GM21360 (cell line): ENCODE results near the gene PTPRK.

Source experiments
- ATAC-seq: cut with Tn5 transposase; IDR thresholded peaks from one replicate; pipeline ENCODE4 v1.9.1; 2021; ENCODE audit warnings: mild to moderate bottlenecking, moderate library complexity; ENCODE audit not compliant: unreplicated experiment

PTPRK gene

GRCh38 chr6:128352366-128352765, 168.0 kb downstream of the PTPRK start:
- no peak for ATAC-seq

- ATAC-seq: no peak
Measured at GRCh38 chr6:128351255-128351514, 169.2 kb downstream of the PTPRK start.

GRCh38 chr6:128350416-128351254, 169.8 kb downstream of the PTPRK start:
- ATAC-seq: no peak

DNA sequence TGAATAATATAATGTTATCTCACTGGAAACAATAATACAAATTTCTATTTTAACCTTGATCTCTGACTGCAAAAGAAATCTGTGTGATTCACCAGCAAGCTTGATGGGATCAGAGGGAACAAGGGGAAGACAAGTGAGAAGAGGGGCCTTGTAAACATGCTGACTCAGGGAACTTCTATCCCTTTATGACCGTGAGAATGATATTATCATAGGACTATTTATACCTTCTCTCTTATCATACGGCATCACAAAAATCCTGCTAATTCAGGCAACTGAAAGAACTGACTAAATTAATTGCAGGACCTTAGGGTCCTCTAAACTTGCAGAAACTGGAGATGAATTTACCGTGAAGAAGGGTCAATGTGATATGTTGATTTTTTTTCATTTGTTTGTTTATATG, 173.3 kb downstream of the PTPRK start:
- ATAC-seq: no peak

DNA sequence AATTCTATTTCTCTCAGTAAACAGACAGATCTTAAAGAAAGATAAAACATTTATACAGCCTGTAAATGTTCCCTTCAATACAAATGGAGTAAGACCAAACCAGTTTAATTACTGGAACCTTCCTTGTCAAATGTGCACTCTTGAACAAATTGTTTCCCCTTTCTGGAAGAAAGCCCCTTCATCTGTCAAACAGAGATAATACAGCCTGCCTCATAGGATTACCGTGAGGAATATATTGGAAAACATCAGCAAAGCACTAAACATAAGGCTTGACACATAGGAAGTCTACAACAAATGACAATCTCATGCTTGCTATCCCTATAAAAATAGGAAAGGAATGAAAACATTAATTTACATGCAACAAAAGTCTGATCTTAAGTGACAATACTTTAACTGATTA, 173.8 kb downstream of the PTPRK start:
- ATAC-seq: no peak

GRCh38 chr6:128345278-128345677, 175.1 kb downstream of the PTPRK start:
- ATAC-seq: no peak

GRCh38 chr6:128343706-128344105, 176.7 kb downstream of the PTPRK start:
- no peak for ATAC-seq

DNA sequence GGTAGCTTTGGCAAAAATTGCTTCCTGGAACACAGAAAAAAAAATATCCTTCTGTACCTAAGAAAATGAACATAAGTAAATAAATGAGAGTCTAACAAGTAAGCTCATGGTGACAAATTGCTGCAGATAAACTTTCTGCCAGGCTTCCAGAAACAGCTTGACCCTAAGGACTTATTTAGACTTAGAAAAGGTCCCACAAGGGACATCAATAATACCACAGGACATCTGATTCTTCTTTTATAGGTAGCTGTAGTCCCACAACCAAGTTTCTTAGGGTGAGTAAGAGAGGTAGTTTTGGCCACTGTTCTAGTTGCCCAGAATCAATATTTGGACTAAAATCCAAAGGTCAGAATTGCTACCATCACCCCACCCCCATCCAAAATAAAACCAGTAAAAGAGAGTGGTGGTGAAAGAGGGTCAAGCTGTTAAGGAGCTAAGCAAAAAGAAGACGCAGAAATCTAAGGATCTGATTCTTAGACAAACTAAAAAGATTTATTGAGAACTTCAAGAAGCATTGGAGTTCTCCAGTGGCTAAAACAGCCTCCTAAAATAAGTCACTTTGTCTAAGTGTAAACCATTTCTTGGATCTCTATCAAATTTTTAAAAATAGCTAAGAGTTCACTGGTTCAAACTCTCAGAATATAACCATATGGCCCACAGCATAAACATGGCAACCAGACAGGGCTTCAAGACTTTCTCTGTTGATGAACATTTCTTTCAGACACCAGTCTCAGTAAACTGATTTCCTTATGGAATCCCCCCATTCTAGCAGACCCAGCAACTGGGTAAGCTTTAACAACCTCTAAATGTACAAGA, 180.6 kb downstream of the PTPRK start:
- ATAC-seq: no peak

DNA sequence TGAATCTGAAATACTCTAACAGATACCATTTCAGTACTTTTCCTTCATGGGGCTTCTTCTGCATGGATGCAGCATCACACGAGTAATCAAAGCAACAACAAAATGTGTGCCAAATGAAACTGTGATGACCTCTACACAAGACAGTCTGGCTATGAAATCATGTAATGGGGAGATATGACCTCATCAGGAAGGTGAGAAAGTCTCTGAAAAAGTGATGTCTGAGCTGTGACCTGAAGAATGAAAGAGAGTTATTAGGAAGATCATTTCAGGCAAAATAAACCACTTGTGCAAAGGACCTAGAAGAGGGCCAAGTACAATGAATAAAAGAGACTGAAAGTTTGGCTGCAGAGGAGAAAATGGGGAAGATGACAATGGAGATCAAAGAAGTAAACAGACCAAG, 182.8 kb downstream of the PTPRK start:
- ATAC-seq: no peak

- no peak for ATAC-seq
Measured at GRCh38 chr6:128336436-128337095, 183.8 kb downstream of the PTPRK start.

- ATAC-seq: no peak
Measured at GRCh38 chr6:128335963-128336362, 184.4 kb downstream of the PTPRK start.

- no peak for ATAC-seq
Measured at GRCh38 chr6:128333581-128334223, 186.7 kb downstream of the PTPRK start.

DNA sequence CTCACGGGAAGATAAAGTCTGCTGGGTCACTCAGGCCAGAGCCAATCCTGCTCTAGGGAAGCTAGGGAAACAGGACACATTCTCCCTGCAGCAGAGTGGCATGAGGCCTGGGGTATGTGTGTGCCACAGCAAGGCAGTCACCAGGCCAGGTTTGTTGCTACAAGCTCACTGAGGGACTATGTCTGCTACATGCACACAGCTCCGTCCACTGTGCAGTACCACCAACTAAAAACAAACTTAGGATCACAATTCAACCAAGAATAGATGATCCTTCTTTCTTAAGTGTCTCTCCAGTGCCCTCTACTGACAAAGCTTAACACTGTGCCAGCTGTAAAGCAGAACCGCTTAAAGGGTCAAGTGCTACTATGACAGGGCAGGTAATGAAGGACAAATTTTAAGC, 192.5 kb downstream of the PTPRK start:
- ATAC-seq: peak; percentile 85

DNA sequence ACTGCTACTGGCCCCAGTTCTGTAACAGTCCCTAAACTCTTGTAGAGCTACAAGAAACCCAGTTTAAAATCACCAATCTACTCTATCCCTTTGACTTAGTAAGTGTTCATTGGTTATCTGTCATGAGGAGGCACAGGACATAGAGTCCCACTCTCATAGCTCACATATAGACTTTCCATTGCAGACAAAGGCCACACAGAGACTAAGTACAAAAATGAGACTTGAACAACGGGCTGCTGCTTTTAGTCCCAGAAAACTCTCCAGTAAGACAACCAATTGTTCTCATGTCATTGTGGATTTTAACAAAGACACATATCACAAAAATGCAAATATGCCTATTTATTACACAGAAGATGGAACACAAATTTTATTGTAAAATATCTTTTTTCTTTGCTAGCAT, 197.4 kb downstream of the PTPRK start:
- ATAC-seq: no peak

DNA sequence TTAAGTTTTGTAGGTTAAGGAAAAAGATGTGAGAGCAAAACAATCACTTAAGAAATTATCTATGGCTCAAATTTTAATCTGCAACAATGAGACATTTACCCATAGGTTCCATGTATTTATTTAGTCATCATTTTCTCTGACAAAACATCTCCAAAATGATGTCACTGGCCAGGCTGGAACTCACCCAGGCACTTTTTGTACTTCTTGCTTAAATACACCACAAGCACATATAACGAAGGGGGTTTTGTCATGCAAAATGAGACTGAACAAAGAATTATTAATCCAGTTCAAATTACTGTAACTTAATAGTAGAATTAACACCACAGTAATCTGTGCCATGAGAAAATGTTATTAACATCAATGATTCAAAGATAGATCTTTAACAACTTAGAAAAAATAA, 200.5 kb downstream of the PTPRK start:
- no peak for ATAC-seq

DNA sequence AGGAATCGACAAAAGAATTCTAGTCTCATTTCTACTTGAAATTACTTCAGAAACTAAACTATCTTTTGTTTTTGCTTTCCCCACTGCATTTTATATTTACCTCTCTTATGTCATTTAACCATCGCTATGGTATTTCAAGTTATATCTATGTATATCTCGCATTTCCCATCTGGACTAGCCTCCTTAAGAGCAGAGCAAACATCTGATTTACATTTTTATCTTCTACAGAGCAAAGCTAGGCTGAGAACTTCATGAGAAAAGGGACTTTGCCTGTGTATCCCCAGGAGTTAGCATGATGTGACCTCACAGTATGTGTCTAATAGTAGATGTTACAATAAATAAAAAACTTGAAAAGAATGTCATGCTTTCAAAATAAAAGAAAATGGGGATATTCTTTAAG, 201.2 kb downstream of the PTPRK start:
- ATAC-seq: no peak

- ATAC-seq: no peak
Measured at GRCh38 chr6:128316258-128316929, 204.0 kb downstream of the PTPRK start.

DNA sequence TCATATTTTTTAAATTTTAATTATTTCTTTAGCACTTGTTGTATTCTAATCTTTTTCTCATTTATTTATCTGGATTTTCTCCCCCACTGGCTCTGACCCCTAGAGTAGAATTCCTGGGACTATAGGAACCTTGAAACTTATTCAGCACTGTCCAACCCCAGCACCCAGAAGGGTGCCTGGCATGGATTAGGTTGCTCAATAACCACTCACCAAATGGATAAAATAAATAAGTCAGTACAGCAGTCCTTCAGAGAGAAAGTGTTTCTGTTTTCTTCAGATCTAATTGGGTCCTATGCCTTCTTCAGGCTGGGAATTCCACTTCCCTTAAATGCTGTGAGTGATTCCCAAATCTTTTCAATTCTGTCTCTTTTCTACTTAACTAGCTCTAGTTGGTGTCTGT, 206.2 kb downstream of the PTPRK start:
- ATAC-seq: no peak

GRCh38 chr6:128311944-128312570, 208.3 kb downstream of the PTPRK start:
- ATAC-seq: no peak

DNA sequence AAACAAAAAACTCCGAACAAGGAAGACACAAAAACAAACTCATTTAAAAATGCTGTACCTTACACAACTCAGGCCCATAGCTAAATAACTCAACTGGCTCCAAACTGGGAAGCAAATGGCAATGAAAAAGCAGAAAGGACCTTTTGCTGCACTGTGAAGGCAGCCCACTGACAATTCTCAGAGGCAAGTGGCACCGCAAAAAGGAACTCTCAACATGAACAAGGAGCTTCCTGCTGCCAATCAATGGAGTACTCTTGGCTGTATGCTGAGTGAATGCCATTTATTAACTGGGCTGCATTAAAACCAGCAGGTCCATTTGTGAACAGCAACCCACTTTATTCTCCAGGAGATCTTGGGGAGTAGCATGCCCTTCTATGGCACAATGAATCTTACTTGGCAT, 209.9 kb downstream of the PTPRK start:
- ATAC-seq: no peak
